ENCODE data around the gene EFNA2. TPM values are rescaled to one million over a fixed set of nuclear protein-coding genes. Genes with fewer than 3 reads are reported as not detected.
"Not testable (repeated sequence)": the region's sequence is repeated elsewhere in the genome, so short reads cannot be mapped to it uniquely, and the experiment has no call there.

The EFNA2 gene
- total RNA-seq, 3 donors from 2014 or later: not detected

- no peak for DNase-seq
- peaks cover 24% of the 10 kb centered on the region for H3K4me1 Mint-ChIP-seq (ENCODE audit: low read depth)
- H3K4me3 Mint-ChIP-seq: no peak overlapping the region
- H3K36me3 Mint-ChIP-seq (ENCODE audit: insufficient read depth): no peaks in the 10 kb centered on the region
- no peak for ATAC-seq
- no peaks in the 10 kb centered on the region for H3K9me3 Mint-ChIP-seq
- H3K27me3 Mint-ChIP-seq (ENCODE audit: low read depth): no peaks in the 10 kb centered on the region
These were observed 40.0 kb upstream of the EFNA2 start for GRCh38 chr19:1245494-1246264.

DNA sequence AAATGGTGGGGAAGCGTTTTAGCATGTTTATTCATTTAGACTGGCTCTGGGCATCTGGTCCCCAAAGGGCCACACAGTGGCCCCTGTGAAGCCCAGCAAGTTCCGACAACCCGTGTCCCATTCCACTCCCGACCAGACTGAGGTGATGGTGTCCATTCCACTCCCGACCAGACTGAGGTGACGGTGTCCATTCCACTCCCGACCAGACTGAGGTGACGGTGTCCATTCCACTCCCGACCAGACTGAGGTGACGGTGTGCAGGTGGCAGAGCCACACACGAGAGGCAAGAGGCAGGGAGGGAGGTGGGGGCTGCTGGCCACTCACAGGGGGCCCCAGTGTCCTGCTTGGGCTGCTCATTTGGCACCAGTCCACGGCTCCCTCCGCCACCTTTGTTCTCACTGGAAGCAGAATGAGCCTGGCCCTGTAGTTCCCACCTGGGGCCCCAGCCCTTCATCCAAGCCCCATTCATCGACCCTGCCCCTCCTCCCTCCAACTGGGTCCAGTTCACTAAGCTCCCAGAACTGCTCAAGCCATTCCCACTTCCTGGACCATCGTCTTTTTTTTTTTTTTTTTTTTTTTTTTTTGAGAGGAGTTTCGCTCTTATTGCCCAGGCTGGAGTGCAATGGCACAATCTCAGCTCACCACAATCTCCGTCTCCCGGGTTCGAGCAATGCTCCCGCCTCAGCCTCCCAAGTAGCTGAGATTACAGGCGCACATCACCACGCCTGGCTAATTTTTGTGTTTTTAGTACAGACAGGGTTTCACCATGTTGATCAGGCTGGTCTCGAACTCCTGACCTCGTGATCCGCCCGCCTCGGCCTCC lies 39.2 kb upstream of the EFNA2 start:
- H3K9me3 Mint-ChIP-seq; ATAC-seq; H3K36me3 Mint-ChIP-seq (ENCODE audit: insufficient read depth); H3K27me3 Mint-ChIP-seq (ENCODE audit: low read depth); H3K4me3 Mint-ChIP-seq; DNase-seq: not testable (repeated sequence)
- peaks cover 19% of the 10 kb centered on the region for H3K4me1 Mint-ChIP-seq (ENCODE audit: low read depth)

- H3K9me3 Mint-ChIP-seq: no peaks in the 10 kb centered on the region
These were observed 37.9 kb upstream of the EFNA2 start for GRCh38 chr19:1247748-1248138.

GRCh38 chr19:1248139-1248785 lies 37.4 kb upstream of the EFNA2 start, which contains the start of gene MIDN:
Gene MIDN (plus strand): TSS chr19:1248583. CDS start chr19:1250297, 1,714 bp downstream.
- peak; percentile 67 for DNase-seq
- H3K4me3 Mint-ChIP-seq: peak within 1 kb of the TSS; percentile 74
- H3K36me3 Mint-ChIP-seq (ENCODE audit: insufficient read depth): peaks cover 5% of the 10 kb centered on the region
- H3K27me3 Mint-ChIP-seq (ENCODE audit: low read depth): no peaks in the 10 kb centered on the region
- H3K9me3 Mint-ChIP-seq: no peaks in the 10 kb centered on the region
- H3K4me1 Mint-ChIP-seq (ENCODE audit: low read depth): peaks cover 13% of the 10 kb centered on the region
- ATAC-seq: peak; percentile 6 to 7

More at GRCh38 chr19:1247748-1248138, 37.9 kb upstream of the EFNA2 start:
- ATAC-seq (no peak), DNase-seq (no peak)
- H3K36me3 Mint-ChIP-seq (ENCODE audit: insufficient read depth): peaks cover 5% of the 10 kb centered on the region
- H3K4me1 Mint-ChIP-seq (ENCODE audit: low read depth): peaks cover 15% of the 10 kb centered on the region
- no peaks in the 10 kb centered on the region for H3K27me3 Mint-ChIP-seq (ENCODE audit: low read depth)
- H3K4me3 Mint-ChIP-seq: peak overlapping the region; percentile 29

GRCh38 chr19:1248786-1249297 lies 36.8 kb upstream of the EFNA2 start:
- Mint-ChIP-seq H3K4me1 (ENCODE audit: low read depth) (peaks cover 16% of the 10 kb centered on the region), H3K4me3 (peak overlapping the region; percentile 74), H3K9me3 (no peaks in the 10 kb centered on the region), H3K36me3 (ENCODE audit: insufficient read depth) (peaks cover 5% of the 10 kb centered on the region), H3K27me3 (ENCODE audit: low read depth) (no peaks in the 10 kb centered on the region)
- DNase-seq (peak; percentile 85), ATAC-seq (peak; percentile 39 to 41)

- peaks cover 5% of the 10 kb centered on the region for H3K36me3 Mint-ChIP-seq (ENCODE audit: insufficient read depth)
- no peaks in the 10 kb centered on the region for H3K27me3 Mint-ChIP-seq (ENCODE audit: low read depth)
- H3K4me1 Mint-ChIP-seq (ENCODE audit: low read depth): peaks cover 16% of the 10 kb centered on the region
- no peaks in the 10 kb centered on the region for H3K9me3 Mint-ChIP-seq
- DNase-seq: peak; percentile 93
- ATAC-seq: peak; percentile 64
- H3K4me3 Mint-ChIP-seq: peak overlapping the region; percentile 79
These were observed 36.2 kb upstream of the EFNA2 start for GRCh38 chr19:1249298-1249989.

- Mint-ChIP-seq H3K36me3 (ENCODE audit: insufficient read depth) (peaks cover 11% of the 10 kb centered on the region), H3K9me3 (no peaks in the 10 kb centered on the region), H3K27me3 (ENCODE audit: low read depth) (no peaks in the 10 kb centered on the region), H3K4me3 (peak overlapping the region; percentile 79), H3K4me1 (ENCODE audit: low read depth) (peaks cover 18% of the 10 kb centered on the region)
- DNase-seq (no peak), ATAC-seq (no peak)
These were observed 35.7 kb upstream of the EFNA2 start for GRCh38 chr19:1249990-1250436.

DNA sequence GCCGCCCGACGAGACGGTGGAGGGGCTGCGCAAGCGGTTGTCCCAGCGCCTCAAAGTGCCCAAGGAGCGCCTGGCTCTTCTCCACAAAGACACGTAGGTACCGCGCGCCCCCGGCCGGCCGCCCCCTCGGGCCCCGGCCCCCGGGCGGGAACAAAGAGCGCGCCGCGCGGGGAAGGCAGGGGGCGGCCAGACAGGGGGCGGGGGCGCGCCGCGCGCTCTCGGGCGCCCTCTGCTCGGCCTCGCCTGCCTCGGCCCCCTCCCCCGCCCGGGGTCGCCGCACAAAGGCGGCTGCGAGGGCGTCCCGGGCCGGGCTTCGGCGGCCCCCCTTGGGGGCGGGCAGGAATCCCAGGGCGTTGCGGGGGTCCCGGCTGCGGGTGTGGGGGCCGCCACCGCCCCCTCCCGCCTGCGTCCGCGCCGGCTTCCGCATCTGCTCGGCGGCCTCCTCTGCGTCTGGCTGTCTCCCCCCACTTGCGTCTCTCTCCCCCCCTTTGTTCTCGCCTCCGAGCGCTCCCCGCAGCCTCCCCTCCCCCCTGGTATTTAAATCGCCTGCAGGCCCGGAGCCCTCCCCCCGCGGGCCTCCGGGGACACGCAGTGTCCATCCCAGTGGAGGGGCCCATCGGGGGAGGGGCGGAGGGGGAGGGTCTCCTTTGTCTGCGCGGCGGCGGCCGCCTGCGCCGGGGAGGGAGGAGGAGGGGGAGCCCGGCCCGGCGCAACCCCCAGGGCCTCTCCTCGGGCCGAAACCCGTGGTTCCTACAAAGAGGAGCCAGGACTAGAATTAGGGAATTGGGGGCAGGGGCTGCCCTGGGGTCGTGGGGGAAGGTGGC lies 35.0 kb upstream of the EFNA2 start:
- H3K4me1 Mint-ChIP-seq (ENCODE audit: low read depth): peaks cover 21% of the 10 kb centered on the region
- ATAC-seq: no peak
- peak; percentile 48 for DNase-seq
- peaks cover 14% of the 10 kb centered on the region for H3K36me3 Mint-ChIP-seq (ENCODE audit: insufficient read depth)
- H3K9me3 Mint-ChIP-seq: no peaks in the 10 kb centered on the region
- H3K4me3 Mint-ChIP-seq: peak overlapping the region; percentile 90
- no peaks in the 10 kb centered on the region for H3K27me3 Mint-ChIP-seq (ENCODE audit: low read depth)

GRCh38 chr19:1251330-1252220 lies 34.1 kb upstream of the EFNA2 start:
- Mint-ChIP-seq H3K27me3 (ENCODE audit: low read depth) (no peaks in the 10 kb centered on the region), H3K9me3 (no peaks in the 10 kb centered on the region), H3K4me3 (peak overlapping the region; percentile 90), H3K4me1 (ENCODE audit: low read depth) (peaks cover 20% of the 10 kb centered on the region), H3K36me3 (ENCODE audit: insufficient read depth) (peaks cover 14% of the 10 kb centered on the region)
- ATAC-seq: no peak
- DNase-seq: peak; percentile 58

GRCh38 chr19:1252221-1252820 lies 33.4 kb upstream of the EFNA2 start:
- Mint-ChIP-seq H3K36me3 (ENCODE audit: insufficient read depth) (peaks cover 15% of the 10 kb centered on the region), H3K9me3 (no peaks in the 10 kb centered on the region), H3K4me1 (ENCODE audit: low read depth) (peaks cover 21% of the 10 kb centered on the region), H3K27me3 (ENCODE audit: low read depth) (no peaks in the 10 kb centered on the region), H3K4me3 (peak overlapping the region; percentile 90)
- DNase-seq (peak; percentile 50), ATAC-seq (no peak)

DNA sequence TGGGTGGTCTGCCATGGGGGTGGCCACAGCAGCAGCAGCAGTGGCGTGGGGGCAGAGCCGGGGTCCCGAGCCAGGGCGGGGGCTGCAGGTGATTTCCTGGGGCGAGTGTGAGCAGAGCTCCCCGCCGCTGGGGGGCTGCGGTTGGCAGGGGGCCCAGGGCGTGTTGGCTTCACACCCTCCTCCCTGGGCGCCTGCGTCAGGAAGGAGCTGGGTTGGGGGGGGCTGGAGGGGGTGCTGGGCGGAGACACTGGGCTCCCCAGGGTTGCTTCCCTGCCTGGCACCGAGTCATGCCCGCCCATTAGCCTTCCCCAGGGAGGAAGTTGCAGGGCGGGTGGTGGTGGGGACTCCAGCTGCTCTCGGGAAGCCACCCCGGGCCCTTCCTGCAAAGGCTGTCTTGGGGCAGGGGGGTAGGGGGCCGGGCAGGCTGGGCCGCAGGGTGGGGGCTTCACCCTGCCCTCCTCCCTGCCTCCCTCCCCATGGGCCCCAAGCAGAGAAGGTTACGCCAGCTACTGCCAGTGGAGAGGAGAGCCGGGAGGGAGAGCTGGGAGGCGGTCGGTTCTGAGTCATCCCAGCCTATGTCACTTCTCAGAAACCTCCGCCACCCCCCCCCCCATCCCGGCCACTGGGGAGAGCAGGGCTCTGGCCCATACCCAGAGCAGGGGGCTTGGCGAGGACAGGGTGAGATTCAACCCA lies 32.7 kb upstream of the EFNA2 start:
- Mint-ChIP-seq H3K36me3 (ENCODE audit: insufficient read depth) (peaks cover 19% of the 10 kb centered on the region), H3K27me3 (ENCODE audit: low read depth) (no peaks in the 10 kb centered on the region), H3K9me3 (no peaks in the 10 kb centered on the region), H3K4me1 (ENCODE audit: low read depth) (peaks cover 27% of the 10 kb centered on the region), H3K4me3 (peak overlapping the region; percentile 90)
- peak; percentile 68 for DNase-seq
- peak; percentile 13 to 19 for ATAC-seq
